Activated T-cell treated with anti-CD3 and anti-CD28 coated beads for 4 hours (primary cell): ENCODE data around the gene TEKT5.
"Not testable (repeated sequence)": the region's sequence is repeated elsewhere in the genome, so short reads cannot be mapped to it uniquely, and the experiment has no call there.

ENCODE experiments used
- DNase-seq: peaks from one replicate; pipeline ENCODE4 v3.0.0-alpha.2; 2020

The TEKT5 gene

DNA sequence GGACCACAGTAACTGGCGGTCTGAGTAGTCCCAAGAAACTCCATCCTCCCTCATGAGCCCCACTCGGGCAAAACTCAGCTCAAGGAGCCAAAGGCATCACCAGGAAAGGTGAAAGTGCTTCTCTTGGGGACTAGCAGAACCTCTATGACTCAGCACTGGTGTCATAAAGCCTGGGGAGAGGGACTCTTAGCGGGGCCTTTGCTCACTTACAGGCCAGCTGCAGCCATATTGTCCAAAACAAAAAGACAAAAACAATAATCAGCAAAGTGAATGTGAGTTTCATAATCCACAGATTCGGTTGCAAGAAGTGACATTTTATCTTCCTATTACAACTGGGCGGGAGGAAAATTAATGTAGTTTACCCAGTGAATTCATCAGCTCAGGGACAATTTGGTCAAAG, at the start of gene TEKT5:
Gene TEKT5 (minus strand): TSS at position 101 of the 400 bp plus-strand sequence. CDS start 57 bp downstream, at position 44.
- no peak for DNase-seq

DNA sequence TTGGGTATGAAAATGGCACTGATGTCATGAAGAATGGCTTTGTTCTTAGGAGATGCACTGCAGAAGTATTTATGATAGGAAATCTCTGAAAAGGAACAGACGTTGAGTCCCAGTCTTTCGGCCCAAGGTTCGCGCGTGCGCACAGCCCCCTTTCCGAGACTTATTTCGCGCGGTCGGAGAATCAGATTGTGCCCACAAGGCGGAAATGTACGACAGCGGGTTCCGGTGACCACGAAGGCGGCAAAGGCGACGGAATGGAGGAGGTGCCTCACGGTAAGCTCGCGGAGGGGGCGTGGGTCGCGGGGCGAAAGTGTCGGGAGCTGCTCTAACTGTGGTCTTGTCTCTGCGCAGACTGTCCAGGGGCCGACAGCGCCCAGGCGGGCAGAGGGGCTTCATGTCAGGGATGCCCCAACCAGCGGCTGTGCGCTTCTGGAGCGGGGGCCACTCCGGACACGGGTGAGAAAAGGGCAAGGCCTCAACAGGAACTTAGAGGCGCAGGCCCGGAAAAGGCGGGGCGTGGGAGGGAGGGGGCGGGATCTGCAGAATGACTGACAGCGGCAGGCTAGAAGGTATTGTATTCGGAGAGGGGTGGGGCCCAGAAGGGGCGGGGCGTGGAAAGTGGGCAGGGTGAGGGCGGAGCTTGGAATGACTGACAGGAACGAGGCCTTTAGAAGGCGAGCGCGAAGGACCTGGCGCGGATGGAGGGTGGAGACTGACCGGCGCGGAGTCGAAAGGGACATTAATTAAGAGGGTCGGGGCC, 49.1 kb upstream of the TEKT5 start, which contains the start of gene NUBP1:
Gene NUBP1 (plus strand): TSS at position 233 of the 760 bp plus-strand sequence. CDS start 22 bp downstream, at position 255.
- DNase-seq, result peak; percentile 100

DNA sequence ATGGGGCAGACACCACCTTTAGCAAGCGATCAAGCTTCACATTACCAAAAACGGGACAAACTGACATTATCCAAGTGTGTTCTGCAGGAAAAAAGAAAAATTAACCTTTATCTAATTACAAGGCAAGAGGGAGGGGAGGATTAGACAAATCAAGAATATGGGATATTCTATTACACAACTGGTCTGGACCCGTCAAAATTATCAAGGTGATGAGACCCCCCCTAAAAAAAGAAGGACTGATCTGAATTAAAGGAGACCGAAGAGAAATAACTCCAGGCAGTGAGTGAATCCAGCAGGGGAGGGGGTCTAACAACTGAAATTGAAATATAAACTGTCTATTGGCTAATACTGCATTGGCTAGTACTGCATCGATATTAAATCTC, 48.5 kb upstream of the TEKT5 start:
- no peak for DNase-seq

DNA sequence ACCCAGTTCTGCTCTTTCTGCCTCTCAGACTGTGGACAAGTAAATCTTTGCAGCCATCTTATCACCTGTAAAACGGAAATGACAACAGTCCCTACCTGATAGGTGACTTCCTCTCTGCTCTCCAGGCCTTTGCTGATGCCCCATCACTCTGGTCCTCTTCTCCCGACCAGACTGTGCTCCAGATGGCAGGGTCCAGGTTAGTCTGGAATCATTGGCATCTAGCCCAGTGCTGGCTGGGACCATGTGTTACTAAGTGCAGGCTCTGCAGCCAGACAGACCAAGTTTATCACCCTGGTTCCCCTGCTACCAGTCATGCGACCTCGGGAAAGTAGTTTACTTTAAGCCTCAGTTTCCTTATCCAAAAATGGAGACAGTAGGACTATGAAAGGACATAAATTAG, 47.1 kb upstream of the TEKT5 start:
- DNase-seq, result no peak

DNA sequence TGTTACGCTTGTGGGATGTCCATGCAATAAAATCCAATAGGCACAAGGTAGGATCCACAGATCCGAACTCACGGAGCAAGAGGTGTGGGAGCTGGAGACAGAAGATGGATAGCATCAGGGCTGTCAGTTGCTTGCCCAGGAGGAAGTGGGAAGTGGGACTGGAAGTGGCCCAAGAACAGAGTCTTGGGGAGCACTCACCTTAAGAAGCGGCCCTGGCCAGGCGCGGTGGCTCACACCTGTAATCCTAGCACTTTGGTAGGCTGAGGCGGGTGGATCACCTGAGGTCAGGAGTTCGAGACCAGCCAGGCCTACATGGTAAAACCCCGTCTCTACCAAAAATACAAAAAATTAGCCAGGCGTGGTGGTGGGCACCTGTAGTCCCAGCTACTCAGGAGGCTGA, 46.5 kb upstream of the TEKT5 start:
- DNase-seq, result not testable (repeated sequence)

DNA sequence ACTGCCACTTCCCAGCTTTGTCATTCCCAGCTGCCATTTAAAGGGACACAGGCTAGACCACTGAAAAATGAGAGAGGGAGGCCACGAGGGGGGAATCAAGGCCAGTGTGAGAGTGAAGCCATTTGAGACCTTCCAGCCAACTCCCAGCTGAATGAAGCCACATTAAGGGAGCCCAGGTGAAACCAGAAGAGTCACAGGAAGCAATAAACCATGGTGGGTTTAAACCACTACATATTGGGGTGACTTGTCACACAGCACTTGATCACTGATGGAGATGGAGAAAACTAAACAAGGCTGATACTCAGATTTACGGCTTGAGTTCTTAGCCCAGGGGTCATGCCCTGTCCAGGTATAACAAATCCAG, 46.1 kb upstream of the TEKT5 start:
- DNase-seq, result no peak

DNA sequence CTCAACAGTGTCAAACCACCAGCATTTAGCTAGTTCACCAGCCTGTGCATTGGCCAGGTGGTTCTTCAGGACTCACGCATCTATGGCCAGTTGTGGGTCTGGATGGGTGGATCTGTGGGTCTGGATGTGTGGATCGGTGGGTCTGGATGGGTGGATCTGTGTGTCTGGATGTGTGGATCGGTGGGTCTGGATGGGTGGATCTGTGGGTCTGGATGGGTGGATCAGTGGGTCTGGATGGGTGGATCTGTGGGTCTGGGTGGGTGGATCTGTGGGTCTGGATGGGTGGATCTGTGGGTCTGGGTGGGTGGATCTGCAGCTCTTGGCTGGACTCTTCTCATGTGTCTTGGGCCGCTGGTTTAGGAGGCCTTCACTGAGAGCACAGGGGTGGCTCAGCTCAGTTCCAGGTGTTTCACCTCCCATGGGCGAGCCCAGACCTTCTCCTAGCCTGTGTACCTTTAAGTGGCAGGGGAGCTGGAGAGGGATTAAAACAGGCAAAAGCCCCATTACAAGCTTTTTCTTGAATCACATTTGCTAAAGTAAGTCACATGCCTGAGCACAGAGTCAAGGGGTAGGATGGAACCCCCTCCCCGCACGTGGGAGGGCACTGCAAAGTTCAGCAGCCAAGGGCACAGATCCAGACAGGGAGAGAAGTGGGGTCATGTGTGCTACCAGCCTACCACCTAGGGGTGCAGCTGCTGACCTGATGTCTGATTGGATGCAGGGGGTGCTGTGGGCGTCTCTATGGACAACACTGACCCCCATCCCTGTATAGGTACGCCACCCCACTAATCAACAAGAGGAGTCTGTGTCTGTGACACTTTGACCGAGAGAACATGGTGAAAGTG, 45.5 kb upstream of the TEKT5 start:
- DNase-seq, result no peak

DNA sequence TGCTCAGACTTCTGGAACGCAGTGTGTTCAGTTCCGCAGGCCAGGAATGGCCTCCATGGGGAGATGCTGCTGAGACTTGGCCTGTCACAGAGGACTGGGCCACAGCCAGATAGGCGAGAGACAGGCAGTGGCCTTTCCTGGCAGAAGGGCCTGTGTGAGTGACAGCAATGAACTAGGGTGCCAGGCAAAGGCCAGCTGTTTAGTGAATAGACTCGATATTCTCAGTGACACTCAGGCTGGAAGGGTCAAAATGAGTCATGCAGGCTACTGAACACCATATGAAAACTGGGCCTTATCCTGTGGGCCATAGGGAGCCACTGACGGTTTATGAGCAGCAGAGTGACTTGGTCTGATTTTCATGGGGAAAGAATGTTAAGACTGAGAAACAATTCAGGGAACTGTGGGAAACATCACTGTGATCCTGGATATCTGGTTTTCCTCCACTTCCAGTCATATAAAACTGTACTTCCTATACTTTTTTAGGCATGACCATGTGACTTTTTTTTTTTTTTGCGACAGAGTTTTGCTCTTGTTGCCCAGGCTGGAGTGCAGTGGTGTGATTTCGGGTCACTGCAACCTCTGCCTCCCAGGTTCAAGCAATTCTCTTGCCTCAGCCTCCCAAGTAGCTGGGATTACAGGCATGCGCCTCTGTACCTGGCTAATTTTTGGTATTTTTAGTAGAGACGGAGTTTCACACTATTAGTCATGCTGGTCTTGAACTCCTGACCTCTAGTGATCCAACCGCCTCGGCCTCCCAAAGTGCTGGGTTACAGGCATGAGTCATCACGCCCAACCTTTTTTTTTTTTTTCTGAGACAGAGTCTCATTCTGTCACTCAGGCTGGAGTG, 43.7 kb upstream of the TEKT5 start:
- no peak for DNase-seq

DNA sequence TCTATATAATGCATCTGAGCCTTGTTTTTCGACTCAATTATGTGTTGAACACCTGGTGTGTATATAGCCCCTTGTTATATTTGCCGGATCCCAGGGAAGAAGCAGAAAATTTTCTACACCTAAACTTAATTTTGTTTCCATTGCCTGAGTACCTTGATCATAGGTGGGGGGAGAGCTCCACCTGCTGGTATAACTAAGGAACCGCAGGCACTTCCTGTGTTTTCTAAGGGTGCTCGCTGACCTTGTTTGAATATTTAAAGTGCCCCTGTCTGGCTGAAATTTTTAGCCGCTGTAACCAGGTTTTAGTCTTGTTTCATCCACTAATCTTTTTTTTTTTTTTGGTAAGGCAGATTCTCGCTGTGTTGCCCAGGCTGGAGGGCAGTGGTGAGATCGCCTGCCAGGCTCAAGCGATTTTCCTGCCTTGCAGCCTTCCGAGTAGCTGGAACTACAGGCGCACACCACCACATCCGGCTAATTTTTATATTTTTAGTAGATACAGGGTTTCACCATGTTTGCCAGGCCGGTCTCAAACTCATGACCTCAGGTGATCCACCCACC, 42.4 kb upstream of the TEKT5 start:
- DNase-seq, result peak; percentile 68

DNA sequence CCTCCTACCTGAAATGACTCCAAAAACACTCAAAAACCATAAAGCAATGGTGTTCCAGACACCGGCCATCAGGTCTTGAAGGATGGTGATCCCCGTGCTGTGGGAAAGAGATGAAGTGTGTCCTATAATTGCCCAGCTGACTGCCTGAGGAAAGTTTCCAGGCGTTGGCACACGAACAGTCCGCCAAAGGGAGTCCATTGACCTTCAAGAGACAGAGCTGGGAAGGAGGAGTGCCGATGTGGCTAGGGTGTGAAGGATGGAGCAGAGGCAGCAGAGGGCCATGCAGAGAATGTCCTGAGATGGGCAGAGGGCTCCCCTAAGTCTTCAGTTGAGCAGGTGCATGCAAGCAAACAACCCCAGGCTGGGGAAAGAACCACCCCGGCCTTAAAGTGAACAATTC, 37.1 kb upstream of the TEKT5 start:
- no peak for DNase-seq

DNA sequence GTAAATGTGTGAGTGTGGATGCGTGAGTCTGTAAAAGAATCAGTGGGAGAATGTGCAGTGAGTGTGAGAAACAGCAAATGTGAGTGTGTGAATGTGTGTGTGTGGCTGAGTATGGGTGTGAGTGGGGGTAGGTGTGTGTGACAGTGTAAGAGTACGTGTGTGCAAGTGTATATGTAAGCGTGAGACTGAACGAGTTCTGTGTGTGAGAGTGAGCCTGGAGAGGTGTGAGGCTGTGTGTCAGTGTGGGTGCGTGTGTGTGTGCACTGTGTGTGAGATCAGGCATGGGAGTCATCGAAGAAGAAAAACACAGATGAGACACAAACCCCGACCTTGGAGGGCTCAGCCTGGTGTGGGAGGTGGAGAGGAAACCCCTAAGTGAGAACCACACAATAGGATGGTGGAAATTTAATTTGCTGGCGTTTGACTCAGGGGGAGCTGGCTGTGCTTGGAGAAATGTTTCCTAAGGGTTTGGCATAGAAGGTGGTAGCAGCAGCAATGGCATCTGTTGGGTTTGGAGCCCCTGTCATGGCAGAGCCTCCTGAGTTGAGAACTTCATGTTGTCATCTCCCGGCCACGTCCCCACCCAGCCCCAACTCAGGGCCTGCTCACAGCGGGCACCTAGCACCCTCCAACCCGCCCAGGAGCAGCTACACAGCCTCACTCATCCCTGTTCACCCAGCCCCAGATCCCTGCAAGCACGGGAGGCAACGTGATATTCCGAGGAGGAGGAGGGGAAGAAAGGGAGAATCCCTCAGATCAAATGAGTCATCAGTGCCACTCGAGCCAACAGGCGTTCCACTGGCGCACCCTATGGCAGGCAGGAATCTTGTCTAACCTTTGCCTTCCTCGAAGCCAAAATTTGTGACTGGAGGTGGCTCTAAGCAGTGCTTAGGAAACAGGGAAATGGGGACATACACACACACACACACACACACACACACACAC, 34.6 kb upstream of the TEKT5 start:
- no peak for DNase-seq

DNA sequence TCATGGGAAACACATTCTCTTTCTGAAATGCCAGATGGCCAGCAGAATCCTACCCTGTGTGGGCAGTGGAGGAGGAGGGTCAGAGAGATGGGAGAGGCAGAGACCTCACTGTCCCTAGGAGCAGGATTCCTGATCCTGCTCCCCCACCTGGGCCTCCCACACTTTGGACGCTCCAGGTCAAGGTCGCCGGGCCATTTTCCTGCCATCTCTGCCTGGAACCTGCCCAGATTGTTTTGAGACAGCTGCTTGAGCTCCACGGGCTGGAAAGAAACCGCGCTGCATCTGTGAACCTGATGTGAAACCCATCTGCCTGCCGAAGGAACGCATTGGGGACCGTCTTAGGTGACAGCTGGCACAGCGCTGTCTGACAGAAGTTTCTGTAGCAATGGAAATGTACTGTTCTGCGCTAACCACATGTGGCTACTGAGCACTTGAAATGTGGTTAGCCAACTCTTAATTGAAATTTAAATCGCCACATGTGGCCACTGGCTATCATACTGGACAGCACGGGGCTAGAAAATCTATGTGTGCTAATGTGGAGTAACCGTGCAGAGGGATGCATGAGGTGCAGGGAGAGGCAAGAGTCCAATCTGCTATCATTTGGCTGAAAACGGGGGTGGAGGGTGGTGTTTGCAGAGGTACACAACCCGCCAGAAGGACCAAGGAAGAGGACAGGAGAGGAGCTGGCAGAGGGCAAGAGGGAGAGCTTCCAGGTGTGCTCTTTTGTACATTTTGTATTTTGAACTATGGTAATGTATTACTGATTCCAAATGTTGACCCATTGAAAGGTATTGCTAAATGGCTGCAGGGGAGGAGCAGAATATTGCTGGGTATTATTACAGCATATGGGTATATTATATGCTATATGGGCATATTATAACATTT, 33.5 kb upstream of the TEKT5 start:
- DNase-seq, result no peak

DNA sequence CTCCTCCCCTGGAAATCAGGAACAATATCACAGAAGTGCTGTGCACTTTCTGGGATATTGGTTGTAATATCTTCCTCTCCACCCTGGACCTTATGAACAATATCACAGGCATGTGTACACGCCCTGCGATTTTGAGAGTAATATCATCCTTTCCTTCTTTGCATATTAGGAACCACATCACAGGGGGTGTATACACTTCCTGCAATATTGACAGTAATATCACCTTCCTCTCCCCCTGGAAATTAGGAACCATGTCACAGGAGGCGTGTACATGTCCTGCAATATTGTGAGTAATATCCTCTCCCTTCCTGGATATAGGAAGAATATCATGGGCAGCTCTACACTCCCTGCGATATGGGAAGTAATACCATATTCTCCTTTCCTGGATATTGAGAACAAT, 14.2 kb upstream of the TEKT5 start:
- no peak for DNase-seq

DNA sequence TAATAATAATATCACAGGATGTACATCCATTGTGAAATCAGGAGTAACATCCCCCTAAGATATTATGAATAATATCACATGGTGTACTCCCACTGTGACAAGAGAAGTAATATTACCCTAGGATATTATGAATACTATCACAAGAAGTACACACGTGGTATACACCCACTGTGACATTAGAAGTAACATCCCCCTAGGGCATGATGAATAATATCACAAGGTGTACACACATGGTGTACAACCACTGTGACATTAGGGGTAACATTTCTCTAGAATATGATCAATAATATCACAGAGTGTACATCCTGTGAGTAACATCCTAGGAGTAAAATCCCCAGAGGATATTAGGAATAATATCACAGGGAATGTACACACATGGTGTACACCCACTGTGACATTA, 5.0 kb upstream of the TEKT5 start:
- no peak for DNase-seq

DNA sequence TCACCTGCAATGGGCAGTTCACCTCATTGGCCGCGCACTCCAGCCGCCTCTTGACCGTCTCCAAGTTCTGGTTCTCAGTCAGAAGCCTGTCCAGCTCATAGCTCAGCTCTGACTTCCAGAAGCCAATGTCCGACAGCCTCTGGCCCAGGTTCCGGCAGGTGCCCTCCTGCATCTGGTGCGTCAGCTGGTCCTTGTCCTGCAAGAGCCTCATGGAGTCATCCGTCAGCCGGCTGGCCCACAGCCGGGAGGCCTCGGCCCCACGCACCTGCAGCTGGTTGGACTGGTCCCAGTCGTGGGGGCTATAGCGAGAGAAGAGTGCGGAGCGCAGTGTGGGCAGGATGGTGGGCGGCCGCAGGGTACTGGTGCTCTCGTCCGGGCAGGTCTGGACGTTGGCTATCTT, 424 bp downstream of the TEKT5 start:
- no peak for DNase-seq

DNA sequence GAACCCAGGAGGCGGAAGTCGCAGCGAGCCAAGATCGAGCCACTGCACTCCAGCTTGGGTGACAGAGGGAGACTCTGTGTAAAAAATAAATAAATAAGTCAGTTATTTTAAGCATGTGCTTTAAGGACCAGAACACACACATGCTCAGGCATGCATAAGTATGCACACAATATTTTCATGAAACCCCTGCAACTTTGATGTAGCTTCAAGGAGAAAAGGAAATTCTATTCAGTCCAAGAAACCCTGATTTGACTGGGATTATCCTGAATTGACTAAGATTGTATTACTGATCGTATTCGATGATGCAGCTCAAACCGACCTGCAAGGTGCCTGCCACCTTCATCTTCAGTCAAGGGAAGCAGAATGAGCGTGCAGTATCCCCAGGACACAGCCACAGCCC, 841 bp downstream of the TEKT5 start:
- no peak for DNase-seq

DNA sequence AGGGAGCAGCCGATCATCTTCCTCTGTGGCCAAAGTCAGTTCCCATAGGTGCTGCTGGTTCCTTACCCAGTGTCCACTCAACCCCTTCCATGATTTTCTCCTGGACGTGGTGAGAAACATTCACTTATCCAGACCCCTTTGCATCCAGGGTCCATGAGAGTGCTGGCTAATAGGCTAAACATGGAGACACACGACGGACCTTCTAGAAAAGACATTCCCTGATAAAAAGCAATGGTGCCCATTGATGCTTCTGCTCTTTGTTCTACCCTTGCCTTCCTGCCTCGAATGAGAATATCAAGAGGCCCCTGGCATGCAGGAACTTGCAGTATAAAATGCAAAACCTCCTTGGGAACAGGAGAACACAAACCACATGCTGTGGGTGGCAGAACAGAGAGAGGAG, 2.3 kb downstream of the TEKT5 start:
- DNase-seq, result no peak

DNA sequence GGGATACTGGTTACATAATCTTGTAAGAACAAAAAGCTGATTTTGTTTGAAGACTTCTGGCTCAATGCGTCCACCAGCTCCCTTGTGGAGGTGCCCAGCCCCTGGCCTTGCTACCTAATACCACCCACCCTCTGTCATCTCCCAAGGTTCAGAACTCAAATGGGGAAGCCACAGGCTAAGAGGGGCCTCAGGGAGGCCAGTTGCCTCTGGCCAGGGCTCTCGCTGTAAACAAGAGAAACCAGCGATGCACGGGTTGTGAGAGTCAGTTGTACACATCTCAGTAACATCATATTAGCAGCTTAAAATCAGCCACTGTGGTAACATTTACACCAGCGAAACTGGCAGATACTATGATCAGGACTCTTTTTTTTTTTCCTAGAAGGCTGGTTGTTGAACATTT, 6.0 kb downstream of the TEKT5 start:
- DNase-seq, result no peak

DNA sequence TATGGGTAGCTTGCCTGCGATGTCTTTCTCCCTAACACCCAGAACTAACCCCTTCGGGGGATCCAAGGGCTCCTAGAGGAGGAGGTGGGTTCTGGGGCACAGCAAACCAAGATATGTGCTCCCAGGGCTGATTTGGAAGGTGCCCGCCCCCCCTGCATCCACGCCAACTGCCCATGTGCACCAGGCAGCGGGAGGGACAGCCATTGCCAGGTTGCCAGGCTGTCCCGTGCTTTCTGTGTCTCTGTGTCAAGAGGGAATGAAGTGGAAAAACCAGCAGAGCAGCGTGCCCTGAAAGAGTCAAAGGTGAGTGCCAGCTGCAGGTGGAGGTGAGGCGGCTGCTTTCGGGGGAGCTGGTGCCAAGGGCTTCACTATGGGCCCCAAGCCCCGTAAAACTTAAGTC, 6.4 kb downstream of the TEKT5 start:
- DNase-seq, result no peak

DNA sequence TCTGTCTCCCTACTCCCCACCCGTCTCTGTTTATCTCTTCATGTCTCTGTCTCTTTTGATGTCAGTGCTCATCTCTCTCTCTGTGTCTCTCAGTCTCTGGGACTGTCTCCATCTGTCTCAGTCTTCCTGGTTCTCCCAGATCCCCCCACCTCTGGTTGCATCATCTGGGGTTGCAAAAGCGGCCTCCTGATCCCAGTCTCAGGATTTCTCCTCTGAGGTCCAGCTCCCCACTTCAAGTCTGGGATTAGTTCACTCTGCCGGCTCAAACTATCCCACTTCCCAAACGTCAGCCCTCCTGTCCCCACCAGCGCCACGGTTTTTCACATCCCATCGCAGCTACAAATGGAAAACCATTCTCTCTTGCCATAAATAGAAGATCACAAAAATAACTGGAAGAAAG, 9.0 kb downstream of the TEKT5 start:
- no peak for DNase-seq
